ENCODE results near the gene ASB2. TPM values are rescaled to one million over a fixed set of nuclear protein-coding genes. Genes with fewer than 3 reads are reported as not detected.

ASB2 gene
- total and polyA plus RNA-seq, 2 of the 13 experiments (the other 11 are each of a cell fraction or from before 2014, with no cell fraction given): 0.82 to 4.1 TPM

GRCh38 chr14:93977790-93978581, 1.6 kb upstream of the ASB2 start:
- no peaks in the 10 kb centered on the region for H3K79me2 ChIP-seq (ENCODE audit: insufficient read depth, low read length)

More at GRCh38 chr14:93977790-93978581, 1.6 kb upstream of the ASB2 start:
- peaks cover 8 to 55% of the 10 kb centered on the region in 2 experiments for H3K27me3 ChIP-seq (ENCODE audit: control insufficient read depth in 1 of 2, insufficient read depth in 2 of 2, low read length in 2 of 2)
- no TSS peak for BruUV-seq (replicated peaks)
- no peak for TF ChIP-seq SNAPC4 (CRISPR knock-in tag; IDR thresholded peaks at IDR 0.05)
- no peak overlapping the region for H3K4me2 ChIP-seq (ENCODE audit: low read depth, low read length)
- DNase-seq (ENCODE audit: low spot score) (no peak), FAIRE-seq (no peak), ATAC-seq (no peak)
- WGBS (ENCODE audit: low lambda C conversion rate): 27% methylated on average over 6 of the region's 11 CpGs
- ChIA-PET CTCF (ENCODE audit: low intra/inter-chr PET ratio, low total read pairs) (no interaction called here), POLR2A (no interaction called here)
- peaks cover 53% of the 10 kb centered on the region for H3K4me1 ChIP-seq (ENCODE audit: insufficient read depth, low read length)
- H2AFZ ChIP-seq (ENCODE audit: low read length): no peak overlapping the region
- H3K4me3 ChIP-seq (replicated peaks in 1 of 3; ENCODE audit: insufficient read depth in 1 of 3, low read depth in 2 of 3, low read length in 3 of 3): no peak overlapping the region
- H3K9me3 ChIP-seq (ENCODE audit: low read length): no peaks in the 10 kb centered on the region
- H3K36me3 ChIP-seq (replicated peaks in 1 of 2; ENCODE audit: control insufficient read depth in 1 of 2, insufficient read depth in 2 of 2, low read length in 2 of 2): no peaks in the 10 kb centered on the region
- in situ Hi-C loops (cut with HindIII; ENCODE audit: extremely low pct_ligation_motif_present, low pct_unique_long_range_greater_than_20kb): no loop called here
- intact Hi-C loops (cut with micrococcal nuclease; ENCODE audit: unreplicated experiment): no loop called here
- no peak overlapping the region for H3K9ac ChIP-seq (ENCODE audit: insufficient read depth, low read depth, low read length)
- H4K20me1 ChIP-seq (ENCODE audit: insufficient read depth, low read length): no peaks in the 10 kb centered on the region
- no peak overlapping the region for H3K27ac ChIP-seq (ENCODE audit: extremely low read length, insufficient read depth, low read length)
